HEK293T (cell line): ENCODE data around the gene CALM1.

ENCODE experiments used
- CTCF ChIA-PET: fragments of 350-600 bp; formaldehyde crosslinking; extraction: SDS; loops from one replicate; lab custom pipeline; 2021; ENCODE audit warnings: antibody characterized with exemption, inconsistent platforms; lab: Yijun Ruan, JAX
- POLR2A ChIA-PET: fragments of 350-600 bp; formaldehyde crosslinking; extraction: SDS; loops from one replicate; lab custom pipeline; 2020; ENCODE audit warnings: antibody characterized with exemption, inconsistent platforms; lab: Yijun Ruan, JAX
- DNase-seq: peaks from one replicate; pipeline ENCODE4 v3.0.0; 2012; ENCODE audit warnings: mixed read lengths; ENCODE audit errors: extremely low spot score
- ARNT ChIP-seq: fragments of 450-650 bp; IDR thresholded peaks from 2 replicates; pipeline ENCODE4 v1.6.1; 2017; ENCODE audit warnings: mild to moderate bottlenecking
- BHLHE40 ChIP-seq: fragments of 450-650 bp; IDR thresholded peaks from 2 replicates; pipeline ENCODE4 v1.6.1; 2016; ENCODE audit warnings: mild to moderate bottlenecking, moderate library complexity, borderline replicate concordance
- CTBP1 ChIP-seq: fragments of 450-650 bp; IDR thresholded peaks from 2 replicates; pipeline ENCODE4 v1.6.1; 2016; ENCODE audit warnings: borderline replicate concordance
- ELF4 ChIP-seq: fragments of 450-650 bp; IDR thresholded peaks from 2 replicates; pipeline ENCODE4 v1.6.1; 2017; ENCODE audit warnings: antibody characterized with exemption
- FOXA1 ChIP-seq: fragments of 450-650 bp; IDR thresholded peaks from 2 replicates; pipeline ENCODE4 v1.6.1; 2016; ENCODE audit warnings: mild to moderate bottlenecking
- FOXK2 ChIP-seq: fragments of 450-650 bp; IDR thresholded peaks from 2 replicates; pipeline ENCODE4 v1.6.1; 2016; ENCODE audit warnings: mild to moderate bottlenecking
- FOXM1 ChIP-seq: fragments of 450-650 bp; IDR thresholded peaks from 2 replicates; pipeline ENCODE4 v1.6.1; 2017; ENCODE audit warnings: mild to moderate bottlenecking, borderline replicate concordance
- HDGF ChIP-seq: fragments of 450-650 bp; IDR thresholded peaks from 2 replicates; pipeline ENCODE4 v1.6.1; 2017; ENCODE audit warnings: antibody characterized with exemption, borderline replicate concordance
- L3MBTL2 ChIP-seq: fragments of 450-650 bp; conservative IDR thresholded peaks from 2 replicates; pipeline ENCODE4 v1.6.1; 2016; ENCODE audit warnings: mild to moderate bottlenecking
- LEF1 ChIP-seq: fragments of 450-650 bp; IDR thresholded peaks from 2 replicates; pipeline ENCODE4 v1.6.1; 2017; ENCODE audit warnings: mild to moderate bottlenecking, borderline replicate concordance
- NFRKB ChIP-seq: fragments of 450-650 bp; IDR thresholded peaks from 2 replicates; pipeline ENCODE4 v1.6.1; 2016; ENCODE audit warnings: mild to moderate bottlenecking, moderate library complexity
- SP1 ChIP-seq: fragments of 450-650 bp; IDR thresholded peaks from 2 replicates; pipeline ENCODE4 v1.6.1; 2017
- SUZ12 ChIP-seq: fragments of 450-650 bp; IDR thresholded peaks from 2 replicates; pipeline ENCODE4 v1.6.1; 2016; ENCODE audit warnings: mild to moderate bottlenecking
- TARDBP ChIP-seq: fragments of 450-650 bp; IDR thresholded peaks from 2 replicates; pipeline ENCODE4 v1.6.1; 2016
- ZNF384 ChIP-seq: fragments of 450-650 bp; IDR thresholded peaks from 2 replicates; pipeline ENCODE4 v1.6.1; 2016
- TF ChIP-seq, protein P1 (sequence below): fragments of 450-650 bp; IDR thresholded peaks from 2 replicates; pipeline ENCODE4 v1.6.1; 2016

The CALM1 gene

DNA sequence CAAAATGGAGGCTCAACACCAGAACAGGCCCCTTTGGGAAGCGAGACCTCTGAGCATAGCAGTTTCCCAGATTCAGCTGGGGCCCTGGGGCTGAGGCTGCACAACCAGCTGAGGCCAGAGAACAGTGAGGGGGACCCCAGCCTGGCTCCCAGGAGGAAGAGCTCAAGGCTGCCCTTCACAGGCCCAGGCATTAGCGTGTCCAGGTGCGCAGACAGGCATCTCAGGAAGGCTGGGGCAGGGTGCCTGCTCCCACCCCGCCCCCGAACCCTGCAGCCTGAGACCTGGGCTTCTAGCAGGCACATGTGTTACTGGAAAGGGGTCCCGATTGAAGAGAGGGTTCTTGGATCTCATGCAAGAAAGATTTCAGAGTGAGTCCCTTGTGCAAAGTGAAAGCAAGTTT lies 27.2 kb downstream of the CALM1 start:
- CTCF ChIA-PET: no interaction called here
- POLR2A ChIA-PET: no interaction called here
- DNase-seq: no peak
- TF ChIP-seq ARNT (no peak), LEF1 (no peak), BHLHE40 (no peak), TARDBP (no peak), FOXK2 (no peak), FOXA1 (no peak), CTBP1 (no peak)

- POLR2A ChIA-PET: no interaction called here
- no peak for DNase-seq
- TF ChIP-seq NFRKB (no peak), BHLHE40 (no peak), CTBP1 (no peak), FOXA1 (no peak), LEF1 (no peak), ELF4 (no peak), FOXM1 (no peak), SP1 (no peak), L3MBTL2 (no peak), ARNT (no peak), ZNF384 (no peak), SUZ12 (no peak), FOXK2 (no peak), HDGF (no peak), TARDBP (no peak)
- TF ChIP-seq, protein P1, sequence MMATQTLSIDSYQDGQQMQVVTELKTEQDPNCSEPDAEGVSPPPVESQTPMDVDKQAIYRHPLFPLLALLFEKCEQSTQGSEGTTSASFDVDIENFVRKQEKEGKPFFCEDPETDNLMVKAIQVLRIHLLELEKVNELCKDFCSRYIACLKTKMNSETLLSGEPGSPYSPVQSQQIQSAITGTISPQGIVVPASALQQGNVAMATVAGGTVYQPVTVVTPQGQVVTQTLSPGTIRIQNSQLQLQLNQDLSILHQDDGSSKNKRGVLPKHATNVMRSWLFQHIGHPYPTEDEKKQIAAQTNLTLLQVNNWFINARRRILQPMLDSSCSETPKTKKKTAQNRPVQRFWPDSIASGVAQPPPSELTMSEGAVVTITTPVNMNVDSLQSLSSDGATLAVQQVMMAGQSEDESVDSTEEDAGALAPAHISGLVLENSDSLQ: no peak
- CTCF ChIA-PET: no interaction called here
These were observed 28.0 kb downstream of the CALM1 start for GRCh38 chr14:90424686-90425372.

DNA sequence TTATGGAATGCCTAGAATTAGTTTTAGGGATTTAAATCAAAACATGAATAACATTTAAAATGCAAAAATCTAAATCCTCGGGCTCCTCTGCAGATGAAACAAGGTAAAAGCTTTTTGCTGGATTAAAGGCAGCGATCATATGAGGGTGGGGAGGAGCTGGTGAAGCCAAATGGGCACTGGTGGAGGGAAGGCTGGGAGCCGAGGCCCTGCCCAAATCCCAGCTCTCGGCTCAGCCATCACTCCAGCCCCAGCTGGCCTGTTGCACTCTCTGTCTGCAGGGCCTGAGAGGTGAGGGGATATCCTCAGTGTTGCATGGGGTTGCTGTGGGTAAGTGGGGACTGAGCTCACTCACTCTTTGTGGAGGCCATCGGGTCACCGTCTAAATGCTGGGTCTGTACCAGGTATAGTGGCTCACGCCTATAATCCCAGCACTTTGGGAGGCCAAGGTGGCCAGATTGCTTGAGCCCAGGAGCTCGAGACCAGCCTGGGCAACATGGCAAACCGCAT lies 28.6 kb downstream of the CALM1 start:
- no peak for DNase-seq
- ChIA-PET POLR2A (interaction anchor here (0.8 kb wide), 1 partner anchor 9 kb away, joined by 3 read pairs; no protein-coding TSS in a partner anchor), CTCF (no interaction called here)
- TF ChIP-seq FOXM1 (no peak), TARDBP (no peak), ARNT (no peak), FOXK2 (no peak), CTBP1 (no peak)
- TF ChIP-seq, protein P1: no peak

DNA sequence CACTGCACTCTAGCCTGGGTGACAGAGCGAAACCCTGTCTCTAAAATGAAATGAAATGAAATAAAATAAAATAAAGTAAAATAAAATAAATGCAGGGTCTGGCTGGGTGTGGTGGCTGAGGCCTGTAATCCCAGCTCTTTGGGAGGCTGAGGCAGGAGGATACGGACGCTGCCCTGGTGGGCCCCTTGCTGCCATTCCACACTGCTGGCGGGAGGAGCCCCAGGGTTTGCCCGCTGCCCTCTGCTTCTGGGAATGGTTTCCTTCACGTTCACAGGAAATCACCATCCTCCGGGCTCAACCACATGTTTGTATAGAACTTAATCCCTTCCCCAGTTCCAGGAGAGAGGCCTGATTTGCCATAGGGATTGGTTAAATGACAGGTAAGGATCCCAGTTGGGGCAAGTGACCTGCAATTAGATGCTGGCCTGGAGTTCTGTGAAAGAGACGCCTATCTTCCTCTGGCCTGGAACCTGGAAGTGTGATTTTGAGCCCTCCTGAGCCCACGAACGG lies 29.3 kb downstream of the CALM1 start:
- no peak for DNase-seq
- CTCF ChIA-PET: no interaction called here
- TF ChIP-seq L3MBTL2 (no peak), LEF1 (no peak), ARNT (no peak), SP1 (no peak), BHLHE40 (no peak), TARDBP (no peak), FOXM1 (no peak), CTBP1 (no peak), ELF4 (no peak), ZNF384 (no peak), HDGF (no peak), FOXK2 (no peak), NFRKB (no peak), FOXA1 (no peak), SUZ12 (no peak)
- TF ChIP-seq, protein P1: no peak
- POLR2A ChIA-PET: interaction anchor here (0.8 kb wide), 1 partner anchor 9 kb away, joined by 3 read pairs; no protein-coding TSS in a partner anchor

DNA sequence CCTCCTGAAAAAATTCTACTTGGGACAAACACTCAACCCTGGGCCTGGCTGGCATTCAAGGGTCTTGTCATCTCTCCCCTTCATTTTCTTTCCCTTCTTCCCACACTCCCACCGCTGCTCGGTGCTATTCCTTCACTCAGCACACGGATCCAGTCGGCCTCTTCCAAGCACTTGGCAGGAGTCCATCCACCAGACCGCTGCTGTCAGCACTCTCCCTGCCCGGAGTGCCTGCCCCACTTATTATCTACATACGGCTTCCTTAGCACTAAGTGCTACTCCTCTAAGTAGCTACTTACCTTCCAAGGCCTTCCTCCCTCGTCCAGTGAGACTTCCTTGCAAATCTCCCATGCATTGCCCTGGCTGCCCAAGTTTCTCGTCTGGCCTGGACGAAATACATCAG lies 29.8 kb downstream of the CALM1 start:
- CTCF ChIA-PET: no interaction called here
- TF ChIP-seq SP1: no peak
- no peak for TF ChIP-seq ZNF384
- TF ChIP-seq SUZ12: no peak
- TF ChIP-seq NFRKB: no peak
- no peak for TF ChIP-seq FOXK2
- TF ChIP-seq LEF1: no peak
- no peak for TF ChIP-seq FOXA1
- no peak for TF ChIP-seq CTBP1
- TF ChIP-seq FOXM1: no peak
- POLR2A ChIA-PET: interaction anchor here (1.0 kb wide), 1 partner anchor 11 kb away, joined by 3 read pairs; no protein-coding TSS in a partner anchor
- DNase-seq: no peak

DNA sequence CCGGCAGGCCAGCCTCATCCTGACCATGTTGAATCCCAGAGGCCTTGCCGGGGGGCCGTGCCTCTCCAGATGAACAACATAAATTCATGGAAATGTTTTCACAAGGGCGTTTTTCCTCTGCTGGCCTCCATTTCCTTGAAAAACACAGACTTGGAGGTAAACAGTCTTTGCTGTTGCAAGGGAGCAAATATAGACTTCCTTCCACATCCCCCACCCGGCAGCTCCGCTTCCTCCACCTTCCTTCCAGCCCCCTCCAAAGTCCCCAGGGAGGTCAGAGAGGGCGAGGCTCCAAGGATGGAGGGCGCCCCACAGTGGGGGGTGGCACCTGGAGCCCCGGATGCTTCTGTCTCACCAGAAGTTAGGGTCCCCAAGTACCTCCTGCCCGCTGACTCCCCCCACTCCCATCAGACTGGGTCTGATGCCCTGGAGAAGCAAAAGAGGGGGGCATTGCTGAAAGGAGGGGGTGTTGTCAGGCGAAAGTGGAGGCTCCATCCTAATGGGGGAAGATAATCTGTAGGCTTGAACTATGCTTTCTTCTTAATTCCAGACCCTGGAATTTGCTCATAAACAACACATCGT lies 31.1 kb downstream of the CALM1 start:
- DNase-seq: no peak
- POLR2A ChIA-PET: interaction anchor here (1.0 kb wide), 1 partner anchor 12 kb away, joined by 3 read pairs; no protein-coding TSS in a partner anchor
- TF ChIP-seq TARDBP (no peak), FOXA1 (no peak), LEF1 (no peak), CTBP1 (no peak), ZNF384 (no peak), L3MBTL2 (no peak), ARNT (no peak), BHLHE40 (no peak), FOXK2 (no peak), SUZ12 (no peak), FOXM1 (no peak), ELF4 (no peak), HDGF (no peak), SP1 (no peak), NFRKB (no peak)
- TF ChIP-seq, protein P1: no peak
- CTCF ChIA-PET: no interaction called here
